ENCODE data around the gene RPP25L. TPM values are rescaled to one million over a fixed set of nuclear protein-coding genes. Genes with fewer than 3 reads are reported as not detected.

RPP25L gene
- total RNA-seq, 2 donors from 2014 or later = 37.0 to 54.4 TPM

DNA sequence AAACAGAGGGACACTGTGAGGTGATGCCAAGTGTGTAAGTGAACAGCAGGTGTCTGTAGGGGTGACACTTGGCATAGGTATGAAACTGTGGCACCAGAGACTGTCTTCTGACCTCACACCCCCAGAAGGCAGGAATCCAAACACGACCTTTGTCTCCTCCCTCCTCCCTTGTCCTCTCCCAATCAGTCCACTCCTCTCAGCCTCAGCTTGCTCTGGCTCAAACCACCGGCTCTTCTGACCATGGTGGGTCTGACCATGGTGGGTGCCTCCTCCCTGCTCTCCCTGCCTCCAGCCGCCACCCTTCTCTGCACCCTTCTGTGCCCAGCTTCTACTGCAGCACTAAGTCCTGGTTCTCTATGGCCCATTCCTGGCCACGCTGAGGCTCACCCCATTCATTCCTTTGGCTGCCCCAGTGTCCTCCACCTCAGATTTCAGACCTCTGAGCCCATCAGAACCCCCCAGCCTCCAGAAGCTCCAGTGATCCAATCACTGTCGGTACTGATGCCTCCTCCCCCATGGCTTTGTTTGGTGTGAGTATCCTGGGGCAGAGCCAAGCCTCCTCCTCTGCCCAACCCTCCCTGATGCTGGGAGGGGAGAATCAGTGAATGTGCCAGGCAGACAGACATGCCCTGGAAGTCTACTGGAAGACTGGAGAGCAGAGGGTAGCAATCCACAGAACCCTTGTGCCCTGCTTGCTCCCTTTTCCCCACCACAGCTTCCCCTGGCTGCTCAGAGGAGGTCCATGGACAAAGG lies 18.7 kb upstream of the RPP25L start:
- intact Hi-C loops (cut with DNase I) = no loop called here
- TF ChIP-seq, protein P1, sequence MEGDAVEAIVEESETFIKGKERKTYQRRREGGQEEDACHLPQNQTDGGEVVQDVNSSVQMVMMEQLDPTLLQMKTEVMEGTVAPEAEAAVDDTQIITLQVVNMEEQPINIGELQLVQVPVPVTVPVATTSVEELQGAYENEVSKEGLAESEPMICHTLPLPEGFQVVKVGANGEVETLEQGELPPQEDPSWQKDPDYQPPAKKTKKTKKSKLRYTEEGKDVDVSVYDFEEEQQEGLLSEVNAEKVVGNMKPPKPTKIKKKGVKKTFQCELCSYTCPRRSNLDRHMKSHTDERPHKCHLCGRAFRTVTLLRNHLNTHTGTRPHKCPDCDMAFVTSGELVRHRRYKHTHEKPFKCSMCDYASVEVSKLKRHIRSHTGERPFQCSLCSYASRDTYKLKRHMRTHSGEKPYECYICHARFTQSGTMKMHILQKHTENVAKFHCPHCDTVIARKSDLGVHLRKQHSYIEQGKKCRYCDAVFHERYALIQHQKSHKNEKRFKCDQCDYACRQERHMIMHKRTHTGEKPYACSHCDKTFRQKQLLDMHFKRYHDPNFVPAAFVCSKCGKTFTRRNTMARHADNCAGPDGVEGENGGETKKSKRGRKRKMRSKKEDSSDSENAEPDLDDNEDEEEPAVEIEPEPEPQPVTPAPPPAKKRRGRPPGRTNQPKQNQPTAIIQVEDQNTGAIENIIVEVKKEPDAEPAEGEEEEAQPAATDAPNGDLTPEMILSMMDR (IDR thresholded peaks at IDR 0.05) = no peak
- H3K27me3 ChIP-seq = peaks cover 45% of the 10 kb centered on the region

DNA sequence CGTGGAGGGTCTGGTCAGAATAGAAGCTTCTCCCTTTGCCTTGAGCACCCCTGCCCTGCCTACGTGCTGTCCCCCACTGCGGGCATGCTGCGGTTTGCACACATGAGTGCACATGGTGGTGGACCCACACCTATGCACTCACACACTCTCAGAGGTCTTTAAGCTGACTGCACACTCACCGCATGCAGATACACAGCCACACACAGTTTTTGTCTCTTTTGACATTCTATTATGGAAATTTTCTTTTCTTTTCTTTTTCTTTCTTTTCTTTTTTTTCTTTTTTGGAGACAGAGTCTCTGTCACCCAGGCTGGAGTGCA lies 17.6 kb upstream of the RPP25L start:
- Histone ChIP-seq H3K9me3 (no peaks in the 10 kb centered on the region), H3K27ac (no peak overlapping the region), H3K27me3 (peaks cover 55% of the 10 kb centered on the region), H3K4me3 (no peak overlapping the region), H3K36me3 (no peaks in the 10 kb centered on the region), H3K4me1 (no peaks in the 10 kb centered on the region), H3K9ac (ENCODE audit: low read depth in 2 of 2, low read length in 2 of 2) (peak overlapping the region in 1 of 2 donors; percentile 14)
- intact Hi-C loops (cut with DNase I) = no loop called here
- DNase-seq = no peak
- TF ChIP-seq, protein P1 (IDR thresholded peaks at IDR 0.05) = no peak

More for the DNA sequence above, 18.7 kb upstream of the RPP25L start:
- Histone ChIP-seq H3K9me3 (no peaks in the 10 kb centered on the region), H3K27ac (no peak overlapping the region), H3K9ac (ENCODE audit: low read depth in 2 of 2, low read length in 2 of 2) (peak overlapping the region in 1 of 2 donors; percentile 43), H3K4me3 (no peak overlapping the region), H3K36me3 (no peaks in the 10 kb centered on the region), H3K4me1 (no peaks in the 10 kb centered on the region)
- DNase-seq = no peak

DNA sequence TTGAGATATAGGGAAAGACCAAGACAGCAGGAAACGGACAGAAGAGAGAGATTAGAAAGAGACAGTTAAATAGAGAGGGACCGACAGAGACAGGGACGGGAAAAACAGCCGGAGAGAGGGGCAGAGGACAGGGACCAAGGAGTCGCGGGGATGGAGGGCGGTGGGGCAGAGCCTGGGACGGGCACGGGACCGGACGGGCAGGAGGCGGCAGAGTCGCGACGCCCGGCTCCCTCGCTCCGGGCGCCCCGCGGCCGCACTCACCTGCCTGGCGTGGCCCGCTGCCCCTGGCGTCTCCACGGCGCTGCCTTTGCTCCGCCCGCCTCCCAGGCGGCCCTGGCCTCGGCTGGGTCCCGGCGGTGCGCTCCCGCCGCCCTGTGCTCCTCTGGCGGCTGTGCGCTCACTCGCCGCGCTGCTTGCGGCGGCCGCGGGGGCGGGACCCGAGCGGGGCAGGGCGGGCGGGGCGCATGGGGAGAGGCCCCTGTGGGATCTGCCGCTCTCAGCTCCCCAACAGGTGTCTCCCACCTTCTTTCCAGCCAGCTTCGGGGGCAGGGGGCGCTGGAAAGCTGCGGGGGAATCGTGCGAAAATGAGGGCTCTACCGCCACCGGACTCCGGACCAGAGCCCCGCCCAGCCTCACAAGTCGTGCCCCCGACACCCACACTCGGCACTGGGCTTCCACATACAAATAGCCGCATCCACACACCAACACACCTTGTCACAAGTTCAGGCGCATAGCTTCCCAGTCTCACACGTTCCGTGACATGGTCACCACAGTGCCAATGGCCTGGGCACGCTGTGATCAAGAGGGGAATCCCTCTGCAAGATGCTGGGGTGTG lies 17.0 kb upstream of the RPP25L start, which contains the start of gene ARID3C:
TSS of gene ARID3C (minus strand) at position 411 of the 835 bp plus-strand sequence. CDS start 1,052 bp downstream, outside the sequence.
- Histone ChIP-seq H3K9ac (ENCODE audit: low read depth in 2 of 2, low read length in 2 of 2) (peak within 1 kb of the TSS; percentile 40 to 64), H3K36me3 (no peaks in the 10 kb centered on the region), H3K27me3 (peaks cover 61% of the 10 kb centered on the region), H3K4me3 (peak within 1 kb of the TSS; percentile 33), H3K27ac (no peak within 1 kb of the TSS), H3K4me1 (no peaks in the 10 kb centered on the region), H3K9me3 (no peaks in the 10 kb centered on the region)
- TF ChIP-seq, protein P1 (IDR thresholded peaks at IDR 0.05) = no peak
- DNase-seq = no peak
- intact Hi-C loops (cut with DNase I) = no loop called here

DNA sequence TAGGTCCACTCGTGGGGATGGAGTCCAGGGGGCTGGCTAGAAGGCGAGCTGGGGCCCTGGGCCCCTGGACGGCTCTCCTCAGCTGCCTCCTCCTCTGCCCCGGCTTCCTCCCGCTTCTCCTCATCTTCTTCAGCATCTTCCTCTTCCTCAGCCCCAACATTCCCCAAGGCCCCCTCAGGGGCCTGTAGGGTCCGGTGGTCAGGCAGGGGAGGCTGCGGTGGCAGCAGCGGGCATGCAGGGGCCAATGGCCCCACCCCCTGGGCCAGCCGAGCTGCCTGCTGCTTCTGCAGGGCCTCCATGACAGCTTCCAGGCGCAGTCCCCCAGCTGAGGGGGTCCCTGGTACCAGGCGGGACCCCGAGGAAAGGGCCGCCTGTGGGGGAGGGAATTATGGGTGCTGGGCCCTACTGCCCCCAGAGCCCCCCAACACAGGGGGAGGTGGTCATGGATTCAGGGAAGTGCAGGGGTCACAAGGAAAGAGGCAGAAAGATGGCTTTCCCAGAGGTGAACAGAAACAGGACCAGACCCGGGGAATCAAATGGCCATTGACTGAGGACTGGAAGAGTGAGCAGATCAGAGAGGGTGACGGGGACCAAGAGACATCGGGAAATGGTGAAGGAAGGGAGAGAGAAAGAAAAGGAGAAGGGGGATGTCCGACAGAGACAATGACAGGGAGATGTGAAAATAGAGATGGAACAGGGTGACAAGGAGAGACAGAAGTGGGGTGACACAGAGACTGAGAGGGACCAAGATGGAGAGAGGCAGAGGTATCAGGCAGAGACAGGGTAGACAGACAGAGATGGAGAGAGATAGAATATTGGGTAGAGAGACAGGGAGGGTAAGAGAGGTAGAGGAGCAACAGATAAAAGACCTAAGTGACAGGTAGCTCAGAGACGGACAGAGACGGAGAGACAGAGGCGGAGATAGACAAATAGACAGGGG lies 16.1 kb upstream of the RPP25L start:
- Histone ChIP-seq H3K4me3 (peak overlapping the region; percentile 33), H3K9me3 (no peaks in the 10 kb centered on the region), H3K36me3 (no peaks in the 10 kb centered on the region), H3K4me1 (no peaks in the 10 kb centered on the region), H3K27me3 (peaks cover 69% of the 10 kb centered on the region), H3K9ac (ENCODE audit: low read depth in 2 of 2, low read length in 2 of 2) (peak overlapping the region in 1 of 2 donors; percentile 40), H3K27ac (no peak overlapping the region)
- DNase-seq = no peak
- TF ChIP-seq, protein P1 (IDR thresholded peaks at IDR 0.05) = no peak
- intact Hi-C loops (cut with DNase I) = no loop called here

DNA sequence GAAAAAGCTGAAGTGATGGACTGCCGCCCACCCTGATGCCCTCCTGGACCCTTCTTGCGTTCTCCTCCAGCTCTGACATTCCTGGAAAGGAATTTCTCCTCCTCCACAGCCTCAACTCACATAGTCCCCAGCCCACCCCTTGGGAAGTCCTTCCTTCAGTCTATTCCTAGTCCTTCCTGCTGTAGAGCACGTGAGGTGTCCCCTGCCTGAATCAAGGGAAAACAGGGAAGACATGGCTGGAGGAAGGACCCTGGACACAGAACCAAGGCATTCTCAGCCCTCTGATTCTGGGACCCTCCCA lies 13.2 kb upstream of the RPP25L start:
- no peak overlapping the region for H3K9ac ChIP-seq (ENCODE audit: low read depth in 2 of 2, low read length in 2 of 2)
- no peaks in the 10 kb centered on the region for H3K36me3 ChIP-seq
- no peaks in the 10 kb centered on the region for H3K4me1 ChIP-seq
- TF ChIP-seq, protein P1 (IDR thresholded peaks at IDR 0.05) = no peak
- no peak overlapping the region for H3K4me3 ChIP-seq
- no peaks in the 10 kb centered on the region for H3K9me3 ChIP-seq
- DNase-seq = no peak
- intact Hi-C loops (cut with DNase I) = no loop called here
- H3K27ac ChIP-seq = no peak overlapping the region
- H3K27me3 ChIP-seq = peaks cover 79% of the 10 kb centered on the region
